Neural cell (in vitro differentiated cells): ENCODE results near the gene CEP128.

Source experiments
- EP300 ChIP-seq: fragments of 450-650 bp; conservative IDR thresholded peaks from 2 replicates; pipeline ENCODE4 v1.6.1; 2014; ENCODE audit warnings: antibody characterized with exemption, mild to moderate bottlenecking, moderate library complexity; ENCODE audit not compliant: poor library complexity, severe bottlenecking
- MXI1 ChIP-seq: fragments of 450-650 bp; conservative IDR thresholded peaks from 2 replicates; pipeline ENCODE4 v1.6.1; 2014; ENCODE audit warnings: antibody characterized with exemption, mild to moderate bottlenecking; ENCODE audit not compliant: poor library complexity, severe bottlenecking
- RAD21 ChIP-seq: fragments of 450-650 bp; conservative IDR thresholded peaks from 2 replicates; pipeline ENCODE4 v1.6.1; 2014; ENCODE audit warnings: antibody characterized with exemption, mild to moderate bottlenecking, moderate library complexity
- TF ChIP-seq, protein P1 (sequence below): fragments of 450-650 bp; IDR thresholded peaks from 2 replicates; pipeline ENCODE4 v1.5.1; 2014; ENCODE audit warnings: antibody characterized with exemption, mild to moderate bottlenecking, moderate library complexity; ENCODE audit not compliant: poor library complexity, severe bottlenecking

DNA sequence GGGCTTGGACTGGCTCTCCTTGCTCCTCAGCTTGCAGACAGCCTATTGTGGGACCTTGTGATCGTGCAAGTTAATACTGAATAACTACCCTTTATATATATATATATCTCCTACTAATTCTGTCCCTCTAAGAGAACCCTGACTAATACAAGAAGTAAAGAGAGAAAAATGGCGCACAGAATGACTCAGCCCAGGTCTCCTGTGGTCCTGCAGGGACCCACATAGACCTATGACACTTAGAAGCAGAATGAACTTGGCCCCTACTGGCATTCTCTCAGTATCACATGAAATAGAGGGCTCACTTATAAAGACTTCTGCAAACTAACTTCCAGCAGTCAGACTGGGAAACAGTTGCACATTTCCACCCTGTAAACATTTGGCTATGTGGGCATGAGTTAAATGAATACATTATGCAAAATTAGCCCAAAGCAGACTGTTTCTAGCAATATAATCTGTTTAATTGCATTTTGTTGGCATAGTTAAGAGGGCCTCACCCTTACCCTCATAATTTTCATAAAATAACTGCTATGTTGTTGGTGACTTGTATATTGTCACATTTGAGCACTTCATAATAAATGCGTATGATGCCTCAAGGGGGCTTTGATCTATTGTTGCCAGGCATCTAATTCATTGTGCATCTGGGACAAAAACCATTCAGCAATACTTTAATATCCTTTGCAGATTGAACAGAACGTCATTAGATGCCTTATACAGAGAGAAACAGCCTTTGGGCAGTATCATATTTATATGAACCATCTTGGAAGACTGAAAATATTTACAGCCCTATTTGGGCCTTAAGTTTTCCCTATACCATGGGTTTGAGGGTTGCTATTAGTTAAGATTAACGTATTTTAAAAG is 380.5 kb downstream of the CEP128 start:
- TF ChIP-seq, protein P1, sequence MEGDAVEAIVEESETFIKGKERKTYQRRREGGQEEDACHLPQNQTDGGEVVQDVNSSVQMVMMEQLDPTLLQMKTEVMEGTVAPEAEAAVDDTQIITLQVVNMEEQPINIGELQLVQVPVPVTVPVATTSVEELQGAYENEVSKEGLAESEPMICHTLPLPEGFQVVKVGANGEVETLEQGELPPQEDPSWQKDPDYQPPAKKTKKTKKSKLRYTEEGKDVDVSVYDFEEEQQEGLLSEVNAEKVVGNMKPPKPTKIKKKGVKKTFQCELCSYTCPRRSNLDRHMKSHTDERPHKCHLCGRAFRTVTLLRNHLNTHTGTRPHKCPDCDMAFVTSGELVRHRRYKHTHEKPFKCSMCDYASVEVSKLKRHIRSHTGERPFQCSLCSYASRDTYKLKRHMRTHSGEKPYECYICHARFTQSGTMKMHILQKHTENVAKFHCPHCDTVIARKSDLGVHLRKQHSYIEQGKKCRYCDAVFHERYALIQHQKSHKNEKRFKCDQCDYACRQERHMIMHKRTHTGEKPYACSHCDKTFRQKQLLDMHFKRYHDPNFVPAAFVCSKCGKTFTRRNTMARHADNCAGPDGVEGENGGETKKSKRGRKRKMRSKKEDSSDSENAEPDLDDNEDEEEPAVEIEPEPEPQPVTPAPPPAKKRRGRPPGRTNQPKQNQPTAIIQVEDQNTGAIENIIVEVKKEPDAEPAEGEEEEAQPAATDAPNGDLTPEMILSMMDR: no peak
- TF ChIP-seq MXI1 (no peak), EP300 (no peak), RAD21 (no peak)
